ENCODE results near the gene NFKB2.

NFKB2 gene

GRCh38 chr10:102451105-102451969 lies 55.8 kb downstream of the NFKB2 start, which contains the start of gene C10orf95:
TSS of gene C10orf95 (minus strand) at chr10:102451543. CDS start at chr10:102451093, 450 bp downstream.
- DNase-seq (ENCODE audit: low read depth), result no peak
